NCI-H2029 (cell line): Measurements from ENCODE around the gene TEAD2.
"Not testable (repeated sequence)": the region's sequence is repeated elsewhere in the genome, so short reads cannot be mapped to it uniquely, and the experiment has no call there.

Experiments
- DNase-seq: peaks from one replicate; lab custom pipeline; 2025; lab: John Stamatoyannopoulos, UW

The TEAD2 gene

GRCh38 chr19:49383599-49383998 lies 21.4 kb upstream of the TEAD2 start:
- no peak for DNase-seq

- no peak for DNase-seq
These were observed 20.4 kb upstream of the TEAD2 start for GRCh38 chr19:49382639-49383038.

DNA sequence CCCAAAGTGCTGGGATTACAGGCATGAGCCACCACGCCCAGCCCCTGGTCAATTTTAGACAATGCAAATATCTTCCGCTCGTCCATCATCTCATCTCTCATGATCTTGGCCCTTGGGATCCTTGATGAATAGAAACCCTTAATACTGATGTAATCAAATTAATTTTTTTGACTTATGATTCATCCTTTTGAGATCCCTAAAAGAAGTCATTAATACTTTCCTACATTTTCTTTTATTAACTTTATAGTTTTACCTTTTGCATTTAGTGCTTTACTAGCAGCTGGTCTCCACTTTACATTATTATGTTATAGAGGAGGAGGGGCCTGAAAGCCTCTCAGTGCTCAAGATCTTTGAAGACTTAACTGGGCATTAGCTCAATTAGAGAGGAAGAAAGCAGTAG lies 18.2 kb upstream of the TEAD2 start:
- DNase-seq: no peak

- DNase-seq: no peak
These were observed 16.3 kb upstream of the TEAD2 start for GRCh38 chr19:49378512-49378911.

- no peak for DNase-seq
These were observed 12.6 kb upstream of the TEAD2 start for GRCh38 chr19:49374665-49375434.

DNA sequence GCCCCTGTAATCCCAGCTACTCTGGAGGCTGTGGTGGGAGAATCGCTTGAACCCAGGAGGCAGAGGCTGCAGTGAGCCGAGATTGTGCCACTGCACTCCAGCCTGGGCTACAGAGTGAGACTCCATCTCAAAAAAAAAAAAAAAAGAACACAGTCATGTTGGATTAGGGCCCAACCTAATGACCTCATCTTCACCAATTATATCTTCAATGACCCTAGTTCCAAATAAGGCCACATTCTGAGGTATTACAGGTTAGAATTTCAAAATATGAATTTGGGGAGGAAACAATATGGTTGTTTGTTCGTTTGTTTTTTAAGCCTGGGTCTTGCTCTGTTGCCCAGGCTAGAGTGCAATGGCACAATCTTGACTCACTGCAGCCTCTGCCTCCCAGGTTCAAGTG lies 11.0 kb upstream of the TEAD2 start:
- DNase-seq: not testable (repeated sequence)

DNA sequence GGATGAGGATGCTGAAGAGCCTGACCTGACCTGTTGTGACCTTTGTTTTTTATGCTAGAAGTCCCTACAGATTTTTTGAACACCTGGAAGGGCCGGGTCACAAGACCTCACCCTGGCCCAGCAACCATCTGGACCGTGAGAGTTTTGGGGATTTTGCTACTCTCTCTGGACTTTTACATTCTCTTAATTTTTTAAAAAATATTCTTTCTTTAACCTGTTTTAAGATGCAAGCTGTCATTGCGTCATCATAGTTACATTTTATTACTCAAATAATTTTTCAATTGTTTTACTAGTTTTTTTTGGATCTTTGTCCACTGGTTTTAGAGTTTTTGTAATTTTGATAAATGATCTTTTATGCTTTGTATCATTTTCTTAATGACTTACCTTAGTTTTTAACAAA lies 9.0 kb upstream of the TEAD2 start:
- DNase-seq: no peak

GRCh38 chr19:49368711-49369358 lies 6.6 kb upstream of the TEAD2 start:
- no peak for DNase-seq

DNA sequence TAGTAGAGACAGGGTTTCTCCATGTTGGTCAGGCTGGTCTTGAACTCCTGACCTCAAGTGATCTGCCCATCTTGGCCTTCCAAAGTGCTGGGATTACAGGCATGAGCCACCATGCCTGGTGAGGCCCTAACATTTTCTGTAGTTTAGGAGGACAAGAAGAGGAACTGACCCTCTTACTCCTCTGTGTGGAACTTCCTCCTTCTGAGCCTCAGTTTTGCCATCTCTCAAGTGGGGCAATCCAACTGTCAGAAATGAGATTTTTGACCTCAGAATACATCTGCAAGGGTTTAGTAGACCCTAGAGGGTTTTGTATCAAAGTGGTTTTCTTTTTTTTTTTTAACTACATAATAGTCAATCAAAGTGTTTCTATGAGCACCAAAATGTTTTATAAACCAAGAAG lies 3.9 kb upstream of the TEAD2 start:
- DNase-seq: no peak

GRCh38 chr19:49364083-49364737 lies 2.0 kb upstream of the TEAD2 start:
- no peak for DNase-seq

- peak; percentile 61 for DNase-seq
These were observed 1.3 kb upstream of the TEAD2 start, which contains the start of gene DKKL1 for GRCh38 chr19:49363268-49364082. Gene DKKL1 (plus strand): TSS chr19:49363877. CDS start chr19:49363999, 122 bp downstream.

GRCh38 chr19:49362929-49363267 lies 682 bp upstream of the TEAD2 start:
- DNase-seq: no peak

- no peak for DNase-seq
These were observed 673 bp downstream of the TEAD2 start for GRCh38 chr19:49361438-49362047.

GRCh38 chr19:49359851-49360820 lies 2.1 kb downstream of the TEAD2 start:
- DNase-seq: no peak

GRCh38 chr19:49357186-49357585 lies 5.0 kb downstream of the TEAD2 start:
- no peak for DNase-seq

GRCh38 chr19:49356382-49356781 lies 5.8 kb downstream of the TEAD2 start:
- no peak for DNase-seq

GRCh38 chr19:49355909-49356353 lies 6.3 kb downstream of the TEAD2 start:
- DNase-seq: no peak

DNA sequence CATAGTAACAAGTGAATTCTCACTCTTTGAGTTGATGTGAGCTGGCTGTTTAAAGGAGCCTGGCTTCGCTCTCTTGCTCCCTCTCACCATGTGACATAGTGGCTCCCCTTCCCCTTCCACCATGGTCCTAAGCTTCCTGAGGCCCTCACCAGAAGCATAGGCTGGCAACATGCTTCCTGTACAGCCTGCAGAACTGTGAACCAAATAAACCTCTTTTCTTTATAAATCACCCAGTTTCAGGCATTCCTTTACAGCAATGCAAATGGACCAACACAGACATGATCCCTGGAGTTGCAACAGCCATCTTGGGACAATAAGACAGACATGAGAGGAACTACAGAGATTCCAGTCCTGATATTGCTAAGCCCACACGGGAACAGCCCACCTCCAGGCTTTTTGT lies 12.6 kb downstream of the TEAD2 start:
- no peak for DNase-seq

- no peak for DNase-seq
These were observed 13.7 kb downstream of the TEAD2 start for GRCh38 chr19:49348305-49349189.

DNA sequence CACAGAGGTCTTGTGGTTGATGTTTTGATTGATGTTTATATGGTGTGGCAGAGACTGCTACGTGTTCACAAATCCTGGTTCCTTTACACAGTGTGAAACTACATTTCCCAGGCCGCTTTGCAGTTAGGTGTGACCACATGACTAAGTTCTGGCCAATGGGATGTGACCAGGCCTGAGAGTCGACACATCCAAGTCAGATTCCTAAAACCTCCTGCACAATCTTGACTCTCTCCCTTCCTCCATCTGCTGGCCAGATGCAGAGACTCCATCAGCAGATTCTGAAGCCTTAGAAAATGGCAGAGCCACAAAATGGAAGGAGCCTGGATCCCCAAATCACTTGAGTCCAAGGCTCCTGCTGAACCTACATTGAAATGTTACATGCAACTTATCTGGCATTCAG lies 14.4 kb downstream of the TEAD2 start:
- no peak for DNase-seq
